Keratinocyte (primary cell): ENCODE measurements around the gene UTY. TPM values are rescaled to one million over a fixed set of nuclear protein-coding genes. Genes with fewer than 3 reads are reported as not detected.

Source experiments
- DNase-seq: peaks from one replicate; pipeline ENCODE4 v3.0.0-alpha.2; 2011; ENCODE audit warnings: low read depth, missing footprints, low spot score
- FAIRE-seq: peaks from 2 replicates; lab custom pipeline; 2011; peaks lifted over from hg19 to GRCh38; lab: Jason Lieb, UNC
- H2AFZ ChIP-seq: 2 replicates; pipeline ENCODE4 v1.6.0; 2012; ENCODE audit warnings: low read length, control low read depth, inconsistent platforms; ENCODE audit not compliant: control insufficient read depth
- H3K27ac ChIP-seq: 2 replicates; pipeline ENCODE4 v1.5.1; 2011; ENCODE audit warnings: low read length; ENCODE audit not compliant: control insufficient read depth, insufficient read depth
- H3K27me3 ChIP-seq: 3 replicates; pipeline ENCODE4 v1.6.0; 2011; ENCODE audit warnings: low read length; ENCODE audit not compliant: control insufficient read depth, insufficient read depth; ENCODE audit errors: extremely low read depth
- H3K36me3 ChIP-seq, 2 experiments: 2 replicates in 1 of 2; 3 replicates in 1 of 2; pipeline ENCODE4 v1.5.1; 2011; ENCODE audit warnings: low read length in 2 of 2, mild to moderate bottlenecking in 1 of 2; ENCODE audit not compliant: control insufficient read depth in 2 of 2, insufficient read depth in 2 of 2; ENCODE audit errors: extremely low read depth in 1 of 2
- H3K4me1 ChIP-seq: 3 replicates; pipeline ENCODE4 v1.5.1; 2011; ENCODE audit warnings: low read length; ENCODE audit not compliant: control insufficient read depth, insufficient read depth; ENCODE audit errors: extremely low read depth
- H3K4me2 ChIP-seq: 3 replicates; pipeline ENCODE4 v1.6.0; 2011; ENCODE audit warnings: low read depth, low read length; ENCODE audit not compliant: control insufficient read depth, insufficient read depth; ENCODE audit errors: extremely low read depth
- H3K4me3 ChIP-seq, 3 experiments: fragments of 200-600 bp in 1 of 3; sonication (generic) in 1 of 3; 2 replicates in 2 of 3; 3 replicates in 1 of 3; pipeline ENCODE4 v1.5.1; 2011 to 2016; ENCODE audit warnings: low read length in 3 of 3, mild to moderate bottlenecking in 3 of 3, control low read depth in 2 of 3, inconsistent platforms in 1 of 3, low read depth in 1 of 3, mixed read lengths in 1 of 3, mixed run types in 1 of 3, moderate library complexity in 1 of 3; ENCODE audit not compliant: control insufficient read depth in 2 of 3, insufficient read depth in 2 of 3; ENCODE audit errors: extremely low read depth in 1 of 3
- H3K79me2 ChIP-seq: 2 replicates; pipeline ENCODE4 v1.6.0; 2012; ENCODE audit warnings: low read length; ENCODE audit not compliant: control insufficient read depth, insufficient read depth
- H3K9ac ChIP-seq: 3 replicates; pipeline ENCODE4 v1.6.0; 2011; ENCODE audit warnings: low read length; ENCODE audit not compliant: control insufficient read depth, insufficient read depth; ENCODE audit errors: extremely low read depth
- H3K9me1 ChIP-seq: 3 replicates; pipeline ENCODE4 v1.6.0; 2011; ENCODE audit warnings: low read length; ENCODE audit not compliant: control insufficient read depth, insufficient read depth; ENCODE audit errors: extremely low read depth
- H3K9me3 ChIP-seq: 2 replicates; pipeline ENCODE4 v1.5.1; 2012; ENCODE audit warnings: low read depth, low read length; ENCODE audit not compliant: control insufficient read depth
- H4K20me1 ChIP-seq: 3 replicates; pipeline ENCODE4 v1.6.0; 2011; ENCODE audit warnings: low read length; ENCODE audit not compliant: control insufficient read depth, insufficient read depth; ENCODE audit errors: extremely low read depth
- EZH2 ChIP-seq: IDR thresholded peaks from one replicate; pipeline ENCODE4 v1.6.1; 2012; ENCODE audit warnings: inconsistent platforms, mild to moderate bottlenecking, low read length, moderate library complexity
- dilution Hi-C: fragments of 300-500 bp; cut with MboI; formaldehyde crosslinking; loops from one replicate; pipeline ENCODE4 v1.7.0; 2020; ENCODE audit warnings: low sequenced_read_pairs; ENCODE audit not compliant: extremely low pct_ligation_motif_present
- polyA plus RNA-seq, 5 experiments: library from polyadenylated mRNA; depleted of rRNA in 3 of 5; stranded (reverse) in 3 of 5; stranded (forward) in 1 of 5; unstranded in 1 of 5; fragments of >200 nt; gene quantifications; 1 replicate in 1 of 5; 2 replicates in 3 of 5; 3 replicates in 1 of 5; pipeline versions ENCODE4 v1.2.1 to v1.2.3, GENCODE V29; 2011 to 2012; ENCODE audit warnings: missing spikeins in 2 of 5, low read depth in 1 of 5, low replicate concordance in 1 of 5
- TF ChIP-seq, protein P1 (sequence below), 3 experiments: IDR thresholded peaks in 1 of 3; conservative IDR thresholded peaks in 1 of 3; optimal IDR thresholded peaks in 1 of 3; 2 replicates in 2 of 3; 3 replicates in 1 of 3; pipeline versions ENCODE3 to v1.5.1; 2011; ENCODE audit warnings: low read length in 3 of 3, mild to moderate bottlenecking in 3 of 3, moderate library complexity in 2 of 3, control low read depth in 1 of 3, inconsistent platforms in 1 of 3; ENCODE audit not compliant: insufficient read depth in 2 of 3; ENCODE audit errors: extremely low read depth in 1 of 3

Gene UTY
- polyA plus RNA-seq, 1 donor (not counting 4 experiments of a cell fraction or from before 2014, with no cell fraction given): not detected

- H2AFZ ChIP-seq: no peak overlapping the region
- dilution Hi-C loops: no loop called here
- no peak overlapping the region for H3K9ac ChIP-seq
- no peaks in the 10 kb centered on the region for H3K9me1 ChIP-seq
- H3K4me1 ChIP-seq: no peaks in the 10 kb centered on the region
- H3K36me3 ChIP-seq: no peaks in the 10 kb centered on the region
- FAIRE-seq (no peak), DNase-seq (no peak)
- no peaks in the 10 kb centered on the region for H4K20me1 ChIP-seq
- no peak overlapping the region for H3K4me2 ChIP-seq
- no peak overlapping the region for H3K27ac ChIP-seq
- TF ChIP-seq EZH2: no peak
- TF ChIP-seq, protein P1, sequence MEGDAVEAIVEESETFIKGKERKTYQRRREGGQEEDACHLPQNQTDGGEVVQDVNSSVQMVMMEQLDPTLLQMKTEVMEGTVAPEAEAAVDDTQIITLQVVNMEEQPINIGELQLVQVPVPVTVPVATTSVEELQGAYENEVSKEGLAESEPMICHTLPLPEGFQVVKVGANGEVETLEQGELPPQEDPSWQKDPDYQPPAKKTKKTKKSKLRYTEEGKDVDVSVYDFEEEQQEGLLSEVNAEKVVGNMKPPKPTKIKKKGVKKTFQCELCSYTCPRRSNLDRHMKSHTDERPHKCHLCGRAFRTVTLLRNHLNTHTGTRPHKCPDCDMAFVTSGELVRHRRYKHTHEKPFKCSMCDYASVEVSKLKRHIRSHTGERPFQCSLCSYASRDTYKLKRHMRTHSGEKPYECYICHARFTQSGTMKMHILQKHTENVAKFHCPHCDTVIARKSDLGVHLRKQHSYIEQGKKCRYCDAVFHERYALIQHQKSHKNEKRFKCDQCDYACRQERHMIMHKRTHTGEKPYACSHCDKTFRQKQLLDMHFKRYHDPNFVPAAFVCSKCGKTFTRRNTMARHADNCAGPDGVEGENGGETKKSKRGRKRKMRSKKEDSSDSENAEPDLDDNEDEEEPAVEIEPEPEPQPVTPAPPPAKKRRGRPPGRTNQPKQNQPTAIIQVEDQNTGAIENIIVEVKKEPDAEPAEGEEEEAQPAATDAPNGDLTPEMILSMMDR (optimal IDR thresholded peaks at IDR 0.05 in 1 of 3, IDR thresholded peaks at IDR 0.05 in 1 of 3, conservative IDR thresholded peaks at IDR 0.05 in 1 of 3; ENCODE audit: extremely low read depth in 1 of 3, insufficient read depth in 2 of 3, low read length in 3 of 3): no peak
- H3K4me3 ChIP-seq: no peak overlapping the region
- no peaks in the 10 kb centered on the region for H3K79me2 ChIP-seq
- H3K27me3 ChIP-seq: no peaks in the 10 kb centered on the region
- H3K9me3 ChIP-seq: no peaks in the 10 kb centered on the region
Measured at GRCh38 chrY:13415556-13415955, 64.3 kb downstream of the UTY start.

DNA sequence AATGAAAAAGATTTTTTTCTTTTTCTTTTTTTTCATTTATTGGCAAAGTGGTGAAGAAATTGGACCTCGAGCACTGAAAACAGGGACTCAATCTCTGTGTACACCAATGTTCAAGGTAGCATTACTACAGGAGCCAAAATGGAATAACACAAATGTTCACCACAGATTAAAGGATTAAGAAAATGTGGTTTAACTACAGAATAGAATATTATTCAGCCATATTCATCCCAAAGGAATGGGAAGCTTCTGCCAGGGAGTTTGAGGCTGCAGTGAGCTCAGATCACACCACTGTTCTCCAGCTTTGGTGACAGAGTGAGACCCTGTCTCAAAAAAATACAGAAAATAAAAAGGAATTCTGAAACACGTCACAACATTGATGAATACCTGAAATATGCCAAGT, 81.0 kb downstream of the UTY start:
- dilution Hi-C loops: no loop called here
- no peak for FAIRE-seq

More for the DNA sequence above, 81.0 kb downstream of the UTY start:
- no peak overlapping the region for H3K4me3 ChIP-seq
- no peak overlapping the region for H3K9ac ChIP-seq
- H3K9me3 ChIP-seq: no peaks in the 10 kb centered on the region
- H3K4me2 ChIP-seq: no peak overlapping the region
- no peaks in the 10 kb centered on the region for H3K4me1 ChIP-seq
- no peaks in the 10 kb centered on the region for H3K9me1 ChIP-seq
- H3K27ac ChIP-seq: no peak overlapping the region
- no peaks in the 10 kb centered on the region for H3K27me3 ChIP-seq
- H2AFZ ChIP-seq: no peak overlapping the region
- no peaks in the 10 kb centered on the region for H3K79me2 ChIP-seq
- DNase-seq: no peak
- no peaks in the 10 kb centered on the region for H4K20me1 ChIP-seq
- no peak for TF ChIP-seq EZH2
- TF ChIP-seq, protein P1 (optimal IDR thresholded peaks at IDR 0.05 in 1 of 3, IDR thresholded peaks at IDR 0.05 in 1 of 3, conservative IDR thresholded peaks at IDR 0.05 in 1 of 3; ENCODE audit: extremely low read depth in 1 of 3, insufficient read depth in 2 of 3, low read length in 3 of 3): no peak
- no peaks in the 10 kb centered on the region for H3K36me3 ChIP-seq
